ENCODE results near the gene CNST. TPM values are rescaled to one million over a fixed set of nuclear protein-coding genes. Genes with fewer than 3 reads are reported as not detected.

The CNST gene
- total RNA-seq, 2 experiments from 2014 or later = 14.6 to 25.1 TPM

GRCh38 chr1:246572785-246573184, 6.5 kb downstream of the CNST start:
- intact Hi-C loops (cut with micrococcal nuclease; ENCODE audit: unreplicated experiment) = no loop called here
- Histone ChIP-seq H3K4me3 (ENCODE audit: low read depth, low read length, poor library complexity, severe bottlenecking) (no peak overlapping the region), H3K4me1 (ENCODE audit: insufficient read depth, low read length, poor library complexity, severe bottlenecking) (peaks cover 71% of the 10 kb centered on the region), H3K4me2 (ENCODE audit: low read length) (peak overlapping the region; percentile 36; the same call in 1 of the 2 replicates), H2AFZ (ENCODE audit: low read length) (no peak overlapping the region), H3K9me2 (ENCODE audit: insufficient read depth, low read length) (no peaks in the 10 kb centered on the region), H3K36me3 (ENCODE audit: insufficient read depth, low read length) (peaks cover 7% of the 10 kb centered on the region), H3K9me3 (ENCODE audit: low read length) (no peaks in the 10 kb centered on the region; the same call in 1 of the 2 replicates), H3K27ac (ENCODE audit: low read depth, low read length, poor library complexity, severe bottlenecking) (peak overlapping the region; percentile 11), H3K79me2 (ENCODE audit: insufficient read depth, low read depth, low read length) (peaks cover 93% of the 10 kb centered on the region), H4K20me1 (ENCODE audit: insufficient read depth, low read length) (no peaks in the 10 kb centered on the region)
- no peak for DNase-seq (ENCODE audit: low spot score)
- ChIA-PET POLR2A (no interaction called here), CTCF (ENCODE audit: unreplicated experiment) (no interaction called here)
- BruUV-seq (replicated peaks) = no TSS peak
- TF ChIP-seq EZH2phosphoT487 (IDR thresholded peaks at IDR 0.05; ENCODE audit: borderline replicate concordance, low read depth, low read length) (no peak), CTCF (conservative IDR thresholded peaks at IDR 0.05; ENCODE audit: low read length) (no peak)

GRCh38 chr1:246573491-246573890, 7.2 kb downstream of the CNST start:
- no peak overlapping the region for H3K4me3 ChIP-seq (ENCODE audit: low read depth, low read length, poor library complexity, severe bottlenecking)
- H3K9me3 ChIP-seq (ENCODE audit: low read length) = no peaks in the 10 kb centered on the region; the same call in 1 of the 2 replicates
- ChIA-PET CTCF (ENCODE audit: unreplicated experiment) (no interaction called here), POLR2A (interaction anchor here (0.9 kb wide), 1 partner anchor 65 kb away, joined by 3 read pairs; no protein-coding TSS in a partner anchor)
- DNase-seq (ENCODE audit: low spot score) = no peak
- no peaks in the 10 kb centered on the region for H3K9me2 ChIP-seq (ENCODE audit: insufficient read depth, low read length)
- TF ChIP-seq EZH2phosphoT487 (IDR thresholded peaks at IDR 0.05; ENCODE audit: borderline replicate concordance, low read depth, low read length) (no peak), CTCF (conservative IDR thresholded peaks at IDR 0.05; ENCODE audit: low read length) (no peak)
- H2AFZ ChIP-seq (ENCODE audit: low read length) = no peak overlapping the region
- BruUV-seq (replicated peaks) = no TSS peak
- intact Hi-C loops (cut with micrococcal nuclease; ENCODE audit: unreplicated experiment) = no loop called here
- peak overlapping the region; percentile 11 for H3K27ac ChIP-seq (ENCODE audit: low read depth, low read length, poor library complexity, severe bottlenecking)
- peak overlapping the region; percentile 20; the same call in 1 of the 2 replicates for H3K4me2 ChIP-seq (ENCODE audit: low read length)
- H3K36me3 ChIP-seq (ENCODE audit: insufficient read depth, low read length) = peaks cover 7% of the 10 kb centered on the region
- peaks cover 93% of the 10 kb centered on the region for H3K79me2 ChIP-seq (ENCODE audit: insufficient read depth, low read depth, low read length)
- peaks cover 71% of the 10 kb centered on the region for H3K4me1 ChIP-seq (ENCODE audit: insufficient read depth, low read length, poor library complexity, severe bottlenecking)
- no peaks in the 10 kb centered on the region for H4K20me1 ChIP-seq (ENCODE audit: insufficient read depth, low read length)

GRCh38 chr1:246576709-246577032, 10.4 kb downstream of the CNST start:
- intact Hi-C loops (cut with micrococcal nuclease; ENCODE audit: unreplicated experiment) = no loop called here
- Histone ChIP-seq H3K4me1 (ENCODE audit: insufficient read depth, low read length, poor library complexity, severe bottlenecking) (peaks cover 67% of the 10 kb centered on the region), H3K9me2 (ENCODE audit: insufficient read depth, low read length) (no peaks in the 10 kb centered on the region), H3K9me3 (ENCODE audit: low read length) (no peaks in the 10 kb centered on the region), H2AFZ (ENCODE audit: low read length) (no peak overlapping the region), H3K4me3 (ENCODE audit: low read depth, low read length, poor library complexity, severe bottlenecking) (no peak overlapping the region), H3K36me3 (ENCODE audit: insufficient read depth, low read length) (peaks cover 8% of the 10 kb centered on the region), H3K4me2 (ENCODE audit: low read length) (0 out of 2 replicates have a peak overlapping the region, but pooled peaks have one; percentile 42), H3K79me2 (ENCODE audit: insufficient read depth, low read depth, low read length) (peaks cover 93% of the 10 kb centered on the region), H4K20me1 (ENCODE audit: insufficient read depth, low read length) (no peaks in the 10 kb centered on the region), H3K27ac (ENCODE audit: low read depth, low read length, poor library complexity, severe bottlenecking) (no peak overlapping the region)
- POLR2A ChIA-PET = no interaction called here
- BruUV-seq (replicated peaks) = no TSS peak
- DNase-seq (ENCODE audit: low spot score) = no peak
- TF ChIP-seq EZH2phosphoT487 (IDR thresholded peaks at IDR 0.05; ENCODE audit: borderline replicate concordance, low read depth, low read length) = no peak
- no peak for TF ChIP-seq CTCF (conservative IDR thresholded peaks at IDR 0.05; ENCODE audit: low read length)
- CTCF ChIA-PET (ENCODE audit: unreplicated experiment) = no interaction called here

Measured in OCI-LY7 (cell line).